ENCODE data around the gene TRAPPC5. TPM values are rescaled to one million over a fixed set of nuclear protein-coding genes. Genes with fewer than 3 reads are reported as not detected.

The TRAPPC5 gene
- total RNA-seq, 1 donor from 2014 or later, result 77.0 TPM

DNA sequence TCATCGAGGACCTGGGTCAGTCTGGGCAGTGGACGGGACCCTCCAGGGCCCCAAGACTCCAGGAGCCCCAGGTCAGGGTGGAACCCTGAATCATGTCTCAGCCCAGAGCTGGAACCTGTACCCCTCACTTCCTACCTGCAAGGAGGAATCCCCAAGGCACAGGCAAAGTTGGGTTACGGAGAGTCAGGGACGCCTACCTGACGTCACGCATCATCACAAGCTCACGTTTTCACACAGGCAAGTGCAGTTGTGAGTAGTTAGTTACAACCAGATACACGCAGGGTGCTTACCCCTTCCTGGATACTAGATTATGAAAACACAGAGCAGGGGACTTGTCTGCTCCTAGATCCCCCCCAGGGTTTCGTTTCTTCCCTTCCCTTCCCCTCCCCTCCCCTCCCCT is 9.8 kb upstream of the TRAPPC5 start:
- intact Hi-C loops (cut with DNase I), result no loop called here
- no peak for DNase-seq (ENCODE audit: low spot score)

- no peak for DNase-seq (ENCODE audit: low spot score)
- intact Hi-C loops (cut with DNase I), result no loop called here
Observed at GRCh38 chr19:7672522-7672921, 8.1 kb upstream of the TRAPPC5 start.

- peak; percentile 94 for DNase-seq (ENCODE audit: low spot score)
- intact Hi-C loops (cut with DNase I), result loop anchor here (5.0 kb wide), 1 partner anchor 107 kb away; no protein-coding TSS in a partner anchor
Observed at GRCh38 chr19:7674010-7675005, 6.3 kb upstream of the TRAPPC5 start.

GRCh38 chr19:7676376-7676775 is 4.3 kb upstream of the TRAPPC5 start:
- no peak for DNase-seq (ENCODE audit: low spot score)
- intact Hi-C loops (cut with DNase I), result loop anchor here (5.0 kb wide), 1 partner anchor 109 kb away; no protein-coding TSS in a partner anchor

DNA sequence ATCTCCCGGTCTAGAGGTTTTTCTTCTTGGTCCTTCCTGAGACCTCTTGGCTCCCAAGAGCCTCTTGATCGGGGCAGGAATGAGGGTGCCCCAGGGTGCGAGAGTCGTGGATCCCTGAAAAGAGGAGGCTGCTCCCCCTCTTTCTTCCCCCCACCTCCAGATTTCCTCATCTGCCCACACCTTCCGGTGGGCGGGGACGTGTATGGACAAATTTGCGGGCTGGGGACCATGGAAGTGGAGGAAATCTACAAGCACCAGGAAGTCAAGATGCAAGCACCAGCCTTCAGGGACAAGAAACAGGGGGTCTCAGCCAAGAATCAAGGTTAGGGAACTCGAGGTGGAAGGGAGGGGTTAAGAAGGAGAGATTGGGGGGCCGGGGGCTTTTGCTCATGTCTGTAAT is 3.8 kb upstream of the TRAPPC5 start, which contains the start of gene MCEMP1:
Gene MCEMP1 (plus strand): TSS at position 237 of the 400 bp plus-strand sequence. CDS start 31 bp downstream, at position 268.
- intact Hi-C loops (cut with DNase I), result loop anchor here (5.0 kb wide), 1 partner anchor 110 kb away; no protein-coding TSS in a partner anchor
- peak; percentile 87 for DNase-seq (ENCODE audit: low spot score)

GRCh38 chr19:7677669-7678311 is 2.8 kb upstream of the TRAPPC5 start:
- DNase-seq (ENCODE audit: low spot score), result no peak
- intact Hi-C loops (cut with DNase I), result loop anchor here (5.0 kb wide), 1 partner anchor 110 kb away; no protein-coding TSS in a partner anchor

DNA sequence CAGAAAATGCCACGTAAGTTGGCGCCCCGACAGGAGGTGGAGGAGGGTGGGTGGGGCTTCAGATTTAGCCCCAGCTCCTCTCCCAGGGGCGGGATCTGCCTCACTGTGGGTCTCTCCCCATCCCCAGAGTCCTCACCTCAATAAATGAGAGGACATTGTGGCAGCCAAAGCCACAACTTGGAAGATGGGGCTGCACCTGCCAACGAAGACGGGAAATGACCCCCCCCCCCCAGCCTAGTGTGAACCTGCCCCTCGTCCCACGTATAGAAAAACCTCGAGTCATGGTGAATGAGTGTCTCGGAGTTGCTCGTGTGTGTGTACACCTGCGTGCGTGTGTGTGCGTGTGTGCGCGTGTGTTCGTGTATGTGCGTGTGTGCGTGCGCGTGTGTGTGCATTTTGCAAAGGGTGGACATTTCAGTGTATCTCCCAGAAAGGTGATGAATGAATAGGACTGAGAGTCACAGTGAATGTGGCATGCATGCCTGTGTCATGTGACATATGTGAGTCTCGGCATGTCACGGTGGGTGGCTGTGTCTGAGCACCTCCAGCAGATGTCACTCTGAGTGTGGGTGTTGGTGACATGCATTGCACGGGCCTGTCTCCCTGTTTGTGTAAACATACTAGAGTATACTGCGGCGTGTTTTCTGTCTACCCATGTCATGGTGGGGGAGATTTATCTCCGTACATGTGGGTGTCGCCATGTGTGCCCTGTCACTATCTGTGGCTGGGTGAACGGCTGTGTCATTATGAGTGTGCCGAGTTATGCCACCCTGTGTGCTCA is 1.5 kb upstream of the TRAPPC5 start:
- intact Hi-C loops (cut with DNase I), result loop anchor here (5.0 kb wide), 1 partner anchor 112 kb away; no protein-coding TSS in a partner anchor
- no peak for DNase-seq (ENCODE audit: low spot score)

GRCh38 chr19:7679771-7680605 is 645 bp upstream of the TRAPPC5 start:
- intact Hi-C loops (cut with DNase I), result loop anchor here (2.0 to 5.0 kb wide), 2 partner anchors 27 to 113 kb away; no protein-coding TSS in a partner anchor
- DNase-seq (ENCODE audit: low spot score), result no peak

- peak; percentile 92 for DNase-seq (ENCODE audit: low spot score)
- intact Hi-C loops (cut with DNase I), result loop anchor here (2.0 kb wide), 1 partner anchor 29 kb away; no protein-coding TSS in a partner anchor
Observed at GRCh38 chr19:7681340-7682174, 924 bp downstream of the TRAPPC5 start.

DNA sequence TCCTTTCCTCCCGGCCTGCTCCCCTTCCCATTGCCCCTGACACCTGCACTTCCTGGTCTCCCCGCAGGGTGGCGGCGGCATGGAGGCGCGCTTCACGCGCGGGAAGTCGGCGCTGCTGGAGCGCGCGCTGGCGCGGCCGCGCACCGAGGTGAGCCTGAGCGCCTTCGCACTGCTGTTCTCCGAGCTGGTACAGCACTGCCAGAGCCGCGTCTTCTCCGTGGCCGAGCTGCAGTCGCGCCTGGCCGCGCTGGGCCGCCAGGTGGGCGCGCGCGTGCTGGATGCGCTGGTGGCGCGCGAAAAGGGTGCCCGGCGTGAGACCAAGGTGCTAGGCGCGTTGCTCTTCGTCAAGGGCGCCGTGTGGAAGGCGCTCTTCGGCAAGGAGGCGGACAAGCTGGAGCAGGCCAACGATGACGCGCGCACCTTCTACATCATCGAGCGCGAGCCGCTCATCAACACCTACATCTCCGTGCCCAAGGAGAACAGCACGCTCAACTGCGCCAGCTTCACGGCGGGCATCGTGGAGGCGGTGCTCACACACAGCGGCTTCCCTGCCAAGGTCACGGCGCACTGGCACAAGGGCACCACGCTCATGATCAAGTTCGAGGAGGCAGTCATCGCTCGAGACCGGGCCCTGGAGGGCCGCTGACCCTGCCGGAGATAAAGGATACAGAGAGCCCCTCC is 1.7 kb downstream of the TRAPPC5 start:
- intact Hi-C loops (cut with DNase I), result no loop called here

GRCh38 chr19:7685546-7686445 is 5.2 kb downstream of the TRAPPC5 start:
- intact Hi-C loops (cut with DNase I), result no loop called here
- no peak for DNase-seq (ENCODE audit: low spot score)

More for the DNA sequence above, 1.7 kb downstream of the TRAPPC5 start:
- no peak for DNase-seq (ENCODE audit: low spot score)

GRCh38 chr19:7687177-7687576 is 6.5 kb downstream of the TRAPPC5 start:
- no peak for DNase-seq (ENCODE audit: low spot score)

GRCh38 chr19:7689165-7689564 is 8.5 kb downstream of the TRAPPC5 start:
- no peak for DNase-seq (ENCODE audit: low spot score)
- intact Hi-C loops (cut with DNase I), result no loop called here

More at GRCh38 chr19:7687177-7687576, 6.5 kb downstream of the TRAPPC5 start:
- intact Hi-C loops (cut with DNase I), result no loop called here

DNA sequence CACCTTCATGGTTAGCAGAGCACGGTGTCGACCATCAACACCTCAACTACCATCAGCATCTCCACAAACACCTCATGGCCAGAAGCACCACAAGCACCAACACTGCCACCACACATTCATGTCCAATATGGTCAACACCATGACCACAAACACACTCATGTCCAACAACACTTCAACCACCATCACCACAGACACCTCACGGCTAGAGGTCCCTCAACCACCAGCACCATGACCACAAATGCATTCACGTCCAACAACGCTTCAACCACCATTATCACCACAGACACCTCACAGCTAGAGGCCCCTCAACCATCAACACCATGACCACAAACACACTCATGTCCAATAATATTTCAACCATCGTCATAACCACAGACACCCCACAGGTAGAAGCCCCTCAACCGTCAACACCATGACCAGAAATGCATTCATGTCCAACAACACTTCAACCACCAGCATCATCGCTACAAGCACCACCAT is 10.2 kb downstream of the TRAPPC5 start:
- DNase-seq (ENCODE audit: low spot score), result no peak
- intact Hi-C loops (cut with DNase I), result no loop called here

GRCh38 chr19:7691497-7691896 is 10.9 kb downstream of the TRAPPC5 start:
- DNase-seq (ENCODE audit: low spot score), result no peak

More at GRCh38 chr19:7691497-7691896, 10.9 kb downstream of the TRAPPC5 start:
- intact Hi-C loops (cut with DNase I), result no loop called here
